Ovary (tissue), 9 donors: ENCODE results near the gene TCFL5. TPM values are rescaled to one million over a fixed set of nuclear protein-coding genes. Genes with fewer than 3 reads are reported as not detected.

ENCODE experiments used
- DNase-seq, 5 donors: peaks; one replicate each; pipeline ENCODE4 v3.0.0-alpha.2; 2019 to 2020
- H3K27ac ChIP-seq, 2 donors: fragments of 200-600 bp; one replicate each; pipeline versions ENCODE4 v1.5.1 to v1.8.0; 2019 to 2022
- H3K27me3 ChIP-seq: fragments of 200-600 bp; one replicate; pipeline ENCODE4 v1.8.0; 2022
- H3K36me3 ChIP-seq: fragments of 200-600 bp; sonication (generic); one replicate; pipeline ENCODE4 v1.5.1; 2019
- H3K4me1 ChIP-seq: one replicate; pipeline ENCODE4 v1.8.1; 2013; ENCODE audit warnings: mild to moderate bottlenecking, moderate library complexity; ENCODE audit not compliant: insufficient read depth
- H3K4me3 ChIP-seq: fragments of 200-600 bp; sonication (generic); one replicate; pipeline ENCODE4 v1.5.1; 2017
- H3K9me3 ChIP-seq, 2 donors: fragments of 200-600 bp in 1 of 2; sonication (generic) in 1 of 2; one replicate each; pipeline versions ENCODE4 v1.5.1 to v1.8.1; 2013 to 2019; ENCODE audit warnings: mild to moderate bottlenecking in 1 of 2, moderate library complexity in 1 of 2
- EP300 ChIP-seq: sonication (generic); formaldehyde crosslinking; IDR thresholded peaks from one replicate; pipeline ENCODE4 v1.6.1; 2017; ENCODE audit warnings: antibody characterized with exemption
- POLR2A ChIP-seq: fragments of 450-650 bp; IDR thresholded peaks from one replicate; pipeline ENCODE4 v1.6.1; 2017; ENCODE audit warnings: antibody characterized with exemption, mild to moderate bottlenecking, moderate library complexity
- WGBS, 3 donors: extraction: QIAGEN DNeasy Blood & Tissue Kit in 1 of 3; methylation state at CpG; one replicate each; pipeline versions ENCODE4 v1.1.5 to v1.1.7; 2013 to 2017; 5-methylcytosine and 5-hydroxymethylcytosine counted together
- intact Hi-C, 4 donors: fragments of 100-400 bp; cut with DNase I; formaldehyde crosslinking; loops; one replicate each; pipeline versions ENCODE4 v1.11.0 to v1.15.1; 2022 to 2023
- polyA plus RNA-seq, 2 donors: library from polyadenylated mRNA; stranded (reverse); fragments of 200-250 nt in 1 of 2; fragments of 350-450 nt in 1 of 2; fragmentation: Illumina TruSeq in 1 of 2; extraction: RNeasy Lipid Tissue Mini Kit (QIAGEN cat#74804) in 1 of 2; gene quantifications; one replicate each; pipeline ENCODE4 v1.2.3, GENCODE V29; 2013 to 2014
- total RNA-seq, 7 donors: library from RNA; depleted of rRNA in 2 of 7; stranded (reverse); fragments of >200 nt in 2 of 7; fragmentation: NEBNext Ultra II Directional in 3 of 7; extraction: Animal tissue kit (Norgen Biotek cat#: 25700) in 3 of 7; gene quantifications; one replicate each; pipeline versions ENCODE4 v1.1.0 to v1.2.4, GENCODE V29; 2016 to 2023
- TF ChIP-seq, protein P1 (sequence below), 3 donors: fragments of 450-650 bp in 2 of 3; fragments of 200-600 bp in 1 of 3; IDR thresholded peaks; one replicate each; pipeline versions ENCODE4 v1.5.1 to v1.8.0; 2016 to 2022; ENCODE audit warnings: antibody characterized with exemption in 3 of 3, mild to moderate bottlenecking in 1 of 3
- donor health status: DM: no; HTN: no; CAD: no; lungs with moderate emphysema.
- donor health status: DM: no; HTN: no; CAD: no.
- donor health status: Bipolar disorder and iron deficiency.
- donor health status: DM: yes; HTN: yes; CAD: no.
- donor health status: DM: no; HTN: no; CAD: no.
- donor health status: DM: yes; HTN: yes; CAD: no.

Gene TCFL5
- total and polyA plus RNA-seq, 9 donors, result 8.1 to 17.9 (median 12.3) TPM

DNA sequence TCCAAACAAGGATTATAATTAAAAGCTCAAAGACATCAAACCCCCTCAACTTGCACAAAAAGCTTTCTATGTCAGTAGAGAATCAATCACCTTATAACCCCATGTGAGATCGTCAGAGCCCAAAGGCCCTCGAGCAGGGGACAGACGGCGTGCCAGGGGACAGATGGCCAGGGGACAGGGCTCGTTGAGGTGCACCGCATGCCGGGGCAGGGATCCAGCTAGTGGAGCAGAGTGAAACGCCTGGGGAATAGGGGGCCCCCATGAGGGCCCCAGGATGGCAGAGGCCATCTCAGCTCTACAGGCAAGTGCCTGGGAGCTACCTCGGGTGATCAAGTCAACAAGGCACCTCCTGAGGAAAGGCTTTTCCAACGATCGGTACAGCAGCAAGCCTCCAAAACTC, 36.0 kb upstream of the TCFL5 start:
- no peaks in the 10 kb centered on the region for H3K36me3 ChIP-seq
- 63 to 77% (median 63%) methylated on average over 11 of the region's 11 CpGs for WGBS, 3 donors
- H3K4me3 ChIP-seq, result no peak overlapping the region
- TF ChIP-seq POLR2A (no peak), EP300 (no peak)
- TF ChIP-seq, protein P1, sequence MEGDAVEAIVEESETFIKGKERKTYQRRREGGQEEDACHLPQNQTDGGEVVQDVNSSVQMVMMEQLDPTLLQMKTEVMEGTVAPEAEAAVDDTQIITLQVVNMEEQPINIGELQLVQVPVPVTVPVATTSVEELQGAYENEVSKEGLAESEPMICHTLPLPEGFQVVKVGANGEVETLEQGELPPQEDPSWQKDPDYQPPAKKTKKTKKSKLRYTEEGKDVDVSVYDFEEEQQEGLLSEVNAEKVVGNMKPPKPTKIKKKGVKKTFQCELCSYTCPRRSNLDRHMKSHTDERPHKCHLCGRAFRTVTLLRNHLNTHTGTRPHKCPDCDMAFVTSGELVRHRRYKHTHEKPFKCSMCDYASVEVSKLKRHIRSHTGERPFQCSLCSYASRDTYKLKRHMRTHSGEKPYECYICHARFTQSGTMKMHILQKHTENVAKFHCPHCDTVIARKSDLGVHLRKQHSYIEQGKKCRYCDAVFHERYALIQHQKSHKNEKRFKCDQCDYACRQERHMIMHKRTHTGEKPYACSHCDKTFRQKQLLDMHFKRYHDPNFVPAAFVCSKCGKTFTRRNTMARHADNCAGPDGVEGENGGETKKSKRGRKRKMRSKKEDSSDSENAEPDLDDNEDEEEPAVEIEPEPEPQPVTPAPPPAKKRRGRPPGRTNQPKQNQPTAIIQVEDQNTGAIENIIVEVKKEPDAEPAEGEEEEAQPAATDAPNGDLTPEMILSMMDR (IDR thresholded peaks at IDR 0.05), result no peak
- intact Hi-C loops, result loop anchor here in 1 of 4 donors (2.0 kb wide), 1 partner anchor 73 kb away; no protein-coding TSS in a partner anchor
- H3K27me3 ChIP-seq, result no peaks in the 10 kb centered on the region
- no peaks in the 10 kb centered on the region for H3K9me3 ChIP-seq
- H3K4me1 ChIP-seq, result peaks cover 3% of the 10 kb centered on the region
- DNase-seq, result no peak
- no peak overlapping the region for H3K27ac ChIP-seq

DNA sequence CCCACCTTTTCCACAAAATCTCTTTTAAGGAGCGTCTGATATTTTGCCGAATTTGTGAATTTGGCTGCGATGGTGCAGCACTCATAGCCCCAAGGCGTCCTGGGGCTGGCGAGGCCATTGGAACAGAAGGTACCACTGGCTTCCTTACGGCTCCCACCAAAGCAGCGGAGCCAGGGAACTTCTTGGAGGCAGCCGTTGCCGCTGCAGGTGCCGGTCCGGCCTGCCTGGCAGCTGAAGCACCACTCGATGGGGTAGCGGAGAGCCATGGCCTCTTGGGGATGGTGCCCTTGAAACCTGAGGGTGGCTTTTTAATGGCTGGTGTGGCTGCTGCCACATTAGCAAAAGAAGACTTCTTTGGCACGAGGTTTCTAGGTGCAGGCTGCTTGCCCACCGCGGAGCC, 34.9 kb upstream of the TCFL5 start:
- 90% methylated on average over 16 of the region's 16 CpGs for WGBS, 3 donors
- no peaks in the 10 kb centered on the region for H3K27me3 ChIP-seq
- no peak overlapping the region for H3K27ac ChIP-seq
- H3K36me3 ChIP-seq, result no peaks in the 10 kb centered on the region
- TF ChIP-seq, protein P1 (IDR thresholded peaks at IDR 0.05), result no peak
- TF ChIP-seq POLR2A (no peak), EP300 (no peak)
- no peaks in the 10 kb centered on the region for H3K9me3 ChIP-seq
- intact Hi-C loops, result loop anchor here in 1 of 4 donors (2.0 kb wide), 1 partner anchor 74 kb away; no protein-coding TSS in a partner anchor
- DNase-seq, result no peak
- H3K4me3 ChIP-seq, result no peak overlapping the region
- peaks cover 3% of the 10 kb centered on the region for H3K4me1 ChIP-seq

DNA sequence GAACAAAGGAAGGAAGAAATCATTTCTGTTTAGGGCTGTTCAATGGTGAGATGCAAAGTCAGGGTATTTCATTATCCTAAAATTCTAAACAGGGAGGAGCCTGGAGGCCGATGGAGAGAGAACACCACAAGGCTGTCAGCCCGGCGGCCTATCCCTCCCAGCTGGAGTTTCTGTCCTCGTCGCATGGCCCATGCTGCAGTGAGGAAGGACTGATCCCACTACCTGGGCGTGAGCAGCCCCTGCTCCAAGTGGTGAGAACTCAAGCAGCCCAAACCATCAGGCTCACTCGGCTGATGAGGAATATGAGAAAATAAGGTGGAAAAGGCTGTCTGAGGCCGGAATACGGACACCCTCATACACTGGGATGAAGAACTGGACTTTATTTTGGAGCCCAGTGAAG, 33.9 kb upstream of the TCFL5 start:
- 80 to 82% (median 81%) methylated on average over 9 of the region's 9 CpGs for WGBS, 3 donors
- TF ChIP-seq, protein P1 (IDR thresholded peaks at IDR 0.05), result no peak
- TF ChIP-seq EP300 (no peak), POLR2A (no peak)
- Histone ChIP-seq H3K27me3 (no peaks in the 10 kb centered on the region), H3K4me1 (peaks cover 3% of the 10 kb centered on the region), H3K36me3 (no peaks in the 10 kb centered on the region), H3K4me3 (no peak overlapping the region), H3K27ac (no peak overlapping the region), H3K9me3 (no peaks in the 10 kb centered on the region)
- intact Hi-C loops, result no loop called here
- DNase-seq, result no peak

DNA sequence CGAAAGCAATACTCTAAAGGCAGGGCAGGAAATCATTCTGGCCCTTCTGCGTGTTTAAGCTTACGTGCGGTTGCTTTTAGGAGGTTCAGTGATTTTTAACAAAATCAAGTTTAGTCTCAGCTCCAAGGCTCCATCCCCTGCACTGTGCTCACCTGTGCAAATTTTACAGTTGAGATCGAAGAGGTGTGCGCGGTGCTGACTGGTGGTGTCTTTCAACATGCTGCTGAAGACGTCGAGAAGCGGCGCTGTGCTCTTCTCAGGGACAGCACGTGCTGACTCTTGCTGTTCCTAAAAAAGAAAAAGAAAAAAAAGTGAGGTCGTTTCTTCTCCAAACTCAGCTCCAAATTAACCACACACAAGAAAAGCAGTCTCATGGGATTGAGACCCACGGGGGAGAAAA, 32.6 kb upstream of the TCFL5 start:
- Histone ChIP-seq H3K36me3 (no peaks in the 10 kb centered on the region), H3K9me3 (no peaks in the 10 kb centered on the region), H3K27me3 (no peaks in the 10 kb centered on the region), H3K4me3 (no peak overlapping the region), H3K4me1 (no peaks in the 10 kb centered on the region), H3K27ac (no peak overlapping the region)
- DNase-seq, result no peak
- intact Hi-C loops, result no loop called here
- WGBS, 3 donors, result 89 to 92% (median 89%) methylated on average over 14 of the region's 14 CpGs
- TF ChIP-seq POLR2A (no peak), EP300 (no peak)
- TF ChIP-seq, protein P1 (IDR thresholded peaks at IDR 0.05), result no peak
